SK-N-SH (cell line): ENCODE results near the gene TGFB1I1. TPM values are rescaled to one million over a fixed set of nuclear protein-coding genes. Genes with fewer than 3 reads are reported as not detected.
"Not testable (repeated sequence)": the region's sequence is repeated elsewhere in the genome, so short reads cannot be mapped to it uniquely, and the experiment has no call there.

ENCODE experiments used
- CTCF ChIA-PET: fragments of 300-600, 350-600 bp; formaldehyde crosslinking; extraction: SDS; loops from one replicate; lab custom pipeline; 2021; lab: Yijun Ruan, JAX
- POLR2A ChIA-PET: fragments of 350-600 bp; sonication (Branson Sonifier 250); formaldehyde crosslinking; extraction: SDS; loops from one replicate; lab custom pipeline; 2020; ENCODE audit warnings: antibody characterized with exemption, inconsistent platforms; lab: Yijun Ruan, JAX
- DNase-seq: peaks from one replicate; pipeline ENCODE4 v3.0.0; 2012
- H2AFZ ChIP-seq: fragments of 200-600 bp; sonication (generic); 2 replicates; pipeline ENCODE4 v1.8.1; 2016; ENCODE audit warnings: antibody characterized with exemption, mild to moderate bottlenecking, low read depth
- H3F3A ChIP-seq: fragments of 200-600 bp; sonication (generic); replicated peaks from 2 replicates; pipeline ENCODE3; 2016; ENCODE audit warnings: antibody characterized with exemption, mild to moderate bottlenecking; ENCODE audit not compliant: insufficient read depth
- H3K27ac ChIP-seq, 2 experiments: fragments of 200-500 bp in 1 of 2; fragments of 200-600 bp in 1 of 2; sonication (Bioruptor generic) in 1 of 2; sonication (generic), shearing (Covaris generic) in 1 of 2; 2 replicates each; pipeline versions ENCODE4 v1.5.1 to v1.6.1; 2014 to 2016; ENCODE audit warnings: low read depth in 2 of 2, inconsistent platforms in 1 of 2, low read length in 1 of 2, mild to moderate bottlenecking in 1 of 2, mixed read lengths in 1 of 2
- H3K27me3 ChIP-seq: fragments of 200-600 bp; sonication (generic), shearing (Covaris generic); 2 replicates; pipeline ENCODE4 v1.6.1; 2016; ENCODE audit warnings: mixed run types; ENCODE audit not compliant: insufficient read depth
- H3K36me3 ChIP-seq, 2 experiments: fragments of 200-500 bp in 1 of 2; fragments of 200-600 bp in 1 of 2; sonication (Bioruptor generic) in 1 of 2; sonication (generic) in 1 of 2; replicated peaks in 1 of 2; 2 replicates each; pipeline versions ENCODE3 to v1.5.1; 2014 to 2016; ENCODE audit warnings: low read length in 1 of 2, mild to moderate bottlenecking in 1 of 2; ENCODE audit not compliant: insufficient read depth in 2 of 2, control insufficient read depth in 1 of 2
- H3K4me1 ChIP-seq, 2 experiments: fragments of 200-500 bp in 1 of 2; fragments of 200-600 bp in 1 of 2; sonication (Bioruptor generic) in 1 of 2; sonication (generic), shearing (Covaris generic) in 1 of 2; 2 replicates each; pipeline versions ENCODE4 v1.5.1 to v1.6.1; 2014 to 2016; ENCODE audit warnings: low read depth in 1 of 2, low read length in 1 of 2, mixed run types in 1 of 2; ENCODE audit not compliant: insufficient read depth in 2 of 2, control insufficient read depth in 1 of 2
- H3K4me2 ChIP-seq: fragments of 200-600 bp; sonication (generic), shearing (Covaris generic); 2 replicates; pipeline ENCODE4 v1.6.1; 2017; ENCODE audit warnings: mixed run types
- H3K4me3 ChIP-seq, 2 experiments: fragments of 200-500 bp in 1 of 2; fragments of 200-600 bp in 1 of 2; sonication (Bioruptor generic) in 1 of 2; sonication (generic), shearing (Covaris generic) in 1 of 2; 2 replicates each; pipeline versions ENCODE4 v1.5.1 to v1.8.1; 2014 to 2016; ENCODE audit warnings: low read depth in 2 of 2, inconsistent platforms in 1 of 2, low read length in 1 of 2, mild to moderate bottlenecking in 1 of 2, mixed read lengths in 1 of 2, moderate library complexity in 1 of 2
- H3K79me2 ChIP-seq: fragments of 200-600 bp; sonication (generic); 2 replicates; pipeline ENCODE4 v1.8.1; 2017; ENCODE audit warnings: mild to moderate bottlenecking; ENCODE audit not compliant: insufficient read depth
- H3K9ac ChIP-seq: fragments of 200-600 bp; sonication (generic); 2 replicates; pipeline ENCODE4 v1.6.1; 2017; ENCODE audit warnings: mixed run types
- H3K9me2 ChIP-seq: fragments of 200-600 bp; sonication (generic); 2 replicates; pipeline ENCODE4 v1.6.1; 2017; ENCODE audit warnings: mixed run types
- H3K9me3 ChIP-seq: fragments of 200-600 bp; sonication (generic); 2 replicates; pipeline ENCODE4 v1.6.1; 2017; ENCODE audit warnings: mixed run types, mild to moderate bottlenecking, moderate library complexity
- H4K20me1 ChIP-seq: fragments of 200-600 bp; sonication (generic); 2 replicates; pipeline ENCODE4 v1.6.1; 2017; ENCODE audit warnings: mild to moderate bottlenecking, mixed run types; ENCODE audit not compliant: insufficient read depth
- ELF1 ChIP-seq: IDR thresholded peaks from 2 replicates; pipeline ENCODE4 v1.4.0; 2012
- FOSL2 ChIP-seq: IDR thresholded peaks from 2 replicates; pipeline ENCODE4 v1.4.0; 2012; ENCODE audit warnings: low read depth, mild to moderate bottlenecking, moderate library complexity, borderline replicate concordance
- GATA2 ChIP-seq: sonication (generic); formaldehyde crosslinking; IDR thresholded peaks from 2 replicates; pipeline ENCODE4 v1.5.0; 2020; ENCODE audit warnings: mild to moderate bottlenecking, missing genetic modification reagents
- IRF3 ChIP-seq: fragments of 150-350 bp; IDR thresholded peaks from 2 replicates; pipeline ENCODE4 v1.6.1; 2016; ENCODE audit warnings: mild to moderate bottlenecking, low read depth, low read length
- NFIC ChIP-seq: IDR thresholded peaks from 2 replicates; pipeline ENCODE4 v1.4.0; 2012; ENCODE audit warnings: borderline replicate concordance
- NRF1 ChIP-seq: IDR thresholded peaks from 2 replicates; pipeline ENCODE4 v1.6.1; 2012; ENCODE audit warnings: low read depth, mild to moderate bottlenecking, low read length
- POLR2AphosphoS5 ChIP-seq: IDR thresholded peaks from 2 replicates; pipeline ENCODE4 v1.6.1; 2012; ENCODE audit warnings: low read depth, low read length
- RCOR1 ChIP-seq: fragments of 150-350 bp; IDR thresholded peaks from 2 replicates; pipeline ENCODE4 v1.6.1; 2017; ENCODE audit warnings: antibody characterized with exemption, low read length
- REST ChIP-seq: IDR thresholded peaks from 2 replicates; pipeline ENCODE4 v1.6.1; 2012; ENCODE audit warnings: mild to moderate bottlenecking, low read depth, low read length, moderate library complexity
- TCF12 ChIP-seq: IDR thresholded peaks from 2 replicates; pipeline ENCODE4 v1.4.0; 2012
- YY1 ChIP-seq: IDR thresholded peaks from 2 replicates; pipeline ENCODE4 v1.4.0; 2012; ENCODE audit warnings: low read depth, mild to moderate bottlenecking
- WGBS: methylation state at CpG from one replicate; pipeline ENCODE4 v1.1.6; 2017; ENCODE audit warnings: low lambda C conversion rate; 5-methylcytosine and 5-hydroxymethylcytosine counted together
- polyA plus RNA-seq, 3 experiments: library from polyadenylated mRNA; depleted of rRNA; stranded (reverse); fragments of >200 nt; gene quantifications; 2 replicates each; pipeline ENCODE4 v1.2.3, GENCODE V29; 2012
- TF ChIP-seq, protein P1 (sequence below): IDR thresholded peaks from 2 replicates; pipeline ENCODE4 v1.4.0; 2012; ENCODE audit warnings: low read depth, borderline replicate concordance
- TF ChIP-seq, protein P2 (sequence below): IDR thresholded peaks from 2 replicates; pipeline ENCODE4 v1.4.0; 2012; ENCODE audit warnings: low read depth, borderline replicate concordance

The TGFB1I1 gene
- polyA plus RNA-seq, 1 of the 3 experiments (the other 2 are of a cell fraction), result 29.7 TPM

DNA sequence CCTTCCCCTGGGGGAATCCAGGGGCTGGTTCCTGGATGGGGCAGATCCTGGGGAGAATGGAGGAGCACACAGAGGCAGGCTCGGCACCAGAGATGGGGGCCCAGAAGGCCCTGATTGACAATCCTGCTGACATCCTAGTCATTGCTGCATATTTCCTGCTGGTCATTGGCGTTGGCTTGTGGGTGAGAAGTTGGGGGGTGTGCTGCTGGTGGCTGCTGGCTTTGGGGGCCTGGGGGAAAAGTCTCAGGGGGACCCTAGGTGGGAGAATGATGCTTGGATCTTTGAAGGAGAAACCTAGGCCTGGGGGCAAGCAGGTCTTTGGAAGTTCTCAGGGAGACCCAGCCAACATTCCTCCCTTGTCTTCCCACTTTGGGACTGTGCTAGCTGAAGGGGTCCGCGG, 11.1 kb downstream of the TGFB1I1 start, which contains the start of gene SLC5A2:
Gene SLC5A2, plus strand, starts transcription at position 43 of the 400 bp plus-strand sequence. Its CDS starts 14 bp downstream, at position 57.
- ChIA-PET CTCF (interaction anchor here (1.3 to 1.8 kb wide), 2 partner anchors 10 to 23 kb away, joined by 4 to 6 read pairs; no protein-coding TSS in a partner anchor), POLR2A (no interaction called here)
- Histone ChIP-seq H3K4me3 (no peak within 1 kb of the TSS), H3F3A (peaks cover 15% of the 10 kb centered on the region), H3K9ac (no peak within 1 kb of the TSS), H3K9me2 (no peaks in the 10 kb centered on the region), H4K20me1 (peaks cover 5% of the 10 kb centered on the region; the same call in 1 of the 2 replicates), H3K27me3 (no peaks in the 10 kb centered on the region), H2AFZ (no peak within 1 kb of the TSS), H3K4me1 (peaks cover 0 to 8% of the 10 kb centered on the region in 2 experiments; a peak in 1 of 4 replicates), H3K4me2 (no peak within 1 kb of the TSS), H3K79me2 (no peaks in the 10 kb centered on the region), H3K27ac (no peak within 1 kb of the TSS), H3K36me3 (peaks cover 0 to 5% of the 10 kb centered on the region in 2 experiments), H3K9me3 (no peaks in the 10 kb centered on the region)
- 94% methylated on average over 2 of the region's 4 CpGs for WGBS
- no peak for DNase-seq
- TF ChIP-seq RCOR1 (no peak), ELF1 (no peak)

- H3K36me3 ChIP-seq, POLR2A ChIA-PET, DNase-seq, H3K79me2 ChIP-seq, H4K20me1 ChIP-seq, H3K9me2 ChIP-seq, H3K9me3 ChIP-seq, H3K4me3 ChIP-seq, CTCF ChIA-PET, H3K27ac ChIP-seq, H3K4me2 ChIP-seq, H2AFZ ChIP-seq, H3K9ac ChIP-seq, H3K27me3 ChIP-seq: not testable (repeated sequence)
- WGBS, result 90% methylated on average over 4 of the region's 4 CpGs
- H3K4me1 ChIP-seq, result peaks cover 0 to 16% of the 10 kb centered on the region in 2 experiments; a peak in 1 of 4 replicates
- H3F3A ChIP-seq, result peaks cover 15% of the 10 kb centered on the region
These were observed 12.1 kb downstream of the TGFB1I1 start for GRCh38 chr16:31484048-31484447.

GRCh38 chr16:31484491-31485171, 12.7 kb downstream of the TGFB1I1 start:
- ChIA-PET POLR2A (no interaction called here), CTCF (interaction anchor here (0.6 kb wide), 1 partner anchor 12 kb away, joined by 3 read pairs; no protein-coding TSS in a partner anchor)

More at GRCh38 chr16:31484491-31485171, 12.7 kb downstream of the TGFB1I1 start:
- peaks cover 0 to 16% of the 10 kb centered on the region in 2 experiments; a peak in 1 of 4 replicates for H3K4me1 ChIP-seq
- H3K9me2 ChIP-seq, result no peaks in the 10 kb centered on the region
- no peaks in the 10 kb centered on the region for H4K20me1 ChIP-seq
- H3K4me3 ChIP-seq, result no peak overlapping the region
- no peaks in the 10 kb centered on the region for H3K27me3 ChIP-seq
- 84% methylated on average over 5 of the region's 14 CpGs for WGBS
- TF ChIP-seq FOSL2, result no peak
- no peak for TF ChIP-seq REST
- no peak for TF ChIP-seq POLR2AphosphoS5
- TF ChIP-seq IRF3, result no peak
- no peak for TF ChIP-seq TCF12
- TF ChIP-seq, protein P1, sequence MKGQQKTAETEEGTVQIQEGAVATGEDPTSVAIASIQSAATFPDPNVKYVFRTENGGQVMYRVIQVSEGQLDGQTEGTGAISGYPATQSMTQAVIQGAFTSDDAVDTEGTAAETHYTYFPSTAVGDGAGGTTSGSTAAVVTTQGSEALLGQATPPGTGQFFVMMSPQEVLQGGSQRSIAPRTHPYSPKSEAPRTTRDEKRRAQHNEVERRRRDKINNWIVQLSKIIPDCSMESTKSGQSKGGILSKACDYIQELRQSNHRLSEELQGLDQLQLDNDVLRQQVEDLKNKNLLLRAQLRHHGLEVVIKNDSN, result no peak
- TF ChIP-seq RCOR1, result no peak
- TF ChIP-seq, protein P2, sequence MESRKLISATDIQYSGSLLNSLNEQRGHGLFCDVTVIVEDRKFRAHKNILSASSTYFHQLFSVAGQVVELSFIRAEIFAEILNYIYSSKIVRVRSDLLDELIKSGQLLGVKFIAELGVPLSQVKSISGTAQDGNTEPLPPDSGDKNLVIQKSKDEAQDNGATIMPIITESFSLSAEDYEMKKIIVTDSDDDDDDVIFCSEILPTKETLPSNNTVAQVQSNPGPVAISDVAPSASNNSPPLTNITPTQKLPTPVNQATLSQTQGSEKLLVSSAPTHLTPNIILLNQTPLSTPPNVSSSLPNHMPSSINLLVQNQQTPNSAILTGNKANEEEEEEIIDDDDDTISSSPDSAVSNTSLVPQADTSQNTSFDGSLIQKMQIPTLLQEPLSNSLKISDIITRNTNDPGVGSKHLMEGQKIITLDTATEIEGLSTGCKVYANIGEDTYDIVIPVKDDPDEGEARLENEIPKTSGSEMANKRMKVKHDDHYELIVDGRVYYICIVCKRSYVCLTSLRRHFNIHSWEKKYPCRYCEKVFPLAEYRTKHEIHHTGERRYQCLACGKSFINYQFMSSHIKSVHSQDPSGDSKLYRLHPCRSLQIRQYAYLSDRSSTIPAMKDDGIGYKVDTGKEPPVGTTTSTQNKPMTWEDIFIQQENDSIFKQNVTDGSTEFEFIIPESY, result no peak
- no peak for TF ChIP-seq ELF1
- TF ChIP-seq NRF1, result no peak
- TF ChIP-seq NFIC, result no peak
- TF ChIP-seq YY1, result no peak
- TF ChIP-seq GATA2, result no peak
- H3K36me3 ChIP-seq, result no peaks in the 10 kb centered on the region
- no peaks in the 10 kb centered on the region for H3K9me3 ChIP-seq
- no peak for DNase-seq
- no peaks in the 10 kb centered on the region for H3K79me2 ChIP-seq
- peaks cover 15% of the 10 kb centered on the region for H3F3A ChIP-seq
- no peak overlapping the region for H3K9ac ChIP-seq
- H2AFZ ChIP-seq, result no peak overlapping the region
- H3K27ac ChIP-seq, result no peak overlapping the region
- H3K4me2 ChIP-seq, result no peak overlapping the region
